ENCODE measurements around the gene TRPM7. TPM values are rescaled to one million over a fixed set of nuclear protein-coding genes. Genes with fewer than 3 reads are reported as not detected.
"Not testable (repeated sequence)": the region's sequence is repeated elsewhere in the genome, so short reads cannot be mapped to it uniquely, and the experiment has no call there.

The TRPM7 gene
- total RNA-seq, 1 donor from 2014 or later: 39.8 TPM

DNA sequence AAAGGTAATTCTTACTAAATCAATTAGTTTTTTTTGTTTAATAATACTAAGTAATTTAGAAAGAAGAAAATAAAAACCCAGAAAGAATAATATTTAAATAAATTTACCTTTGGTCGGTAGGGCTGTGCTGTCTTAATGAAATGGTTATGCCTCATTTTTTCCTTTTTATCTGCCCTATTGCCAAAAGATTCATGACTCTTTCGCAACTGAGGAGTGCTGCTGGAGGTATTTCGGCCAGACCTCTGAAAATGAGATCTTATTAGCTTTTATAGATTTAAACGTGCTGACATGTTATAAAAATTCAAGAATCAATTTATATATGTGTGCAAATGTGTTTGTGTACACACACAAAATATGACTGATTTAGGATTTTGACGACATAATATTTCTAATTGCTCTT is 73.0 kb downstream of the TRPM7 start:
- Mint-ChIP-seq H3K4me1 (ENCODE audit: low read depth) (no peaks in the 10 kb centered on the region), H3K27ac (no peak overlapping the region), H3K4me3 (ENCODE audit: low read depth) (no peak overlapping the region), H3K9me3 (ENCODE audit: low read depth) (no peaks in the 10 kb centered on the region), H3K36me3 (ENCODE audit: insufficient read depth) (peaks cover 6% of the 10 kb centered on the region), H3K27me3 (no peaks in the 10 kb centered on the region)
- TF ChIP-seq, protein P1, sequence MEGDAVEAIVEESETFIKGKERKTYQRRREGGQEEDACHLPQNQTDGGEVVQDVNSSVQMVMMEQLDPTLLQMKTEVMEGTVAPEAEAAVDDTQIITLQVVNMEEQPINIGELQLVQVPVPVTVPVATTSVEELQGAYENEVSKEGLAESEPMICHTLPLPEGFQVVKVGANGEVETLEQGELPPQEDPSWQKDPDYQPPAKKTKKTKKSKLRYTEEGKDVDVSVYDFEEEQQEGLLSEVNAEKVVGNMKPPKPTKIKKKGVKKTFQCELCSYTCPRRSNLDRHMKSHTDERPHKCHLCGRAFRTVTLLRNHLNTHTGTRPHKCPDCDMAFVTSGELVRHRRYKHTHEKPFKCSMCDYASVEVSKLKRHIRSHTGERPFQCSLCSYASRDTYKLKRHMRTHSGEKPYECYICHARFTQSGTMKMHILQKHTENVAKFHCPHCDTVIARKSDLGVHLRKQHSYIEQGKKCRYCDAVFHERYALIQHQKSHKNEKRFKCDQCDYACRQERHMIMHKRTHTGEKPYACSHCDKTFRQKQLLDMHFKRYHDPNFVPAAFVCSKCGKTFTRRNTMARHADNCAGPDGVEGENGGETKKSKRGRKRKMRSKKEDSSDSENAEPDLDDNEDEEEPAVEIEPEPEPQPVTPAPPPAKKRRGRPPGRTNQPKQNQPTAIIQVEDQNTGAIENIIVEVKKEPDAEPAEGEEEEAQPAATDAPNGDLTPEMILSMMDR (IDR thresholded peaks at IDR 0.05; ENCODE audit: unreplicated experiment): no peak
- no peak for DNase-seq (ENCODE audit: low spot score, unreplicated experiment)

DNA sequence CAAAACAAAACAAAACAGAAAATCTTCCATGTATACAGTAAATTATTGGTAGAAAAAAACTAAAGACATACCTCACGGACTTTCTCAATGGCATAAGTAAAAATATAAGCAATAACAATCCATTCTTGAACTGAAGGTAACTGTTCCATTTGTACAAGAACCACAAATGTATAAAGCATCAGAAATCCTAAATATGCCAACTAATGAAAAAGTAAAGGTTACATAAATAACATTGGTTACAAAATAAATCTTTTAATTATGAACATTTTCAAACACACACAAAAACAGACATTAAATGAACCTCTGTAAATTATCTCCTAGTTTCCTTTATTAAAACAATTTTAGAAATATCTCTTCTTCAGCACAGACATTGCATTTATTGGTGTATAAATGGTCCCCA is 79.5 kb downstream of the TRPM7 start:
- Mint-ChIP-seq H3K36me3 (ENCODE audit: insufficient read depth) (peaks cover 30% of the 10 kb centered on the region), H3K4me1 (ENCODE audit: low read depth) (no peaks in the 10 kb centered on the region), H3K27ac (no peak overlapping the region), H3K4me3 (ENCODE audit: low read depth) (no peak overlapping the region), H3K9me3 (ENCODE audit: low read depth) (peaks cover 3% of the 10 kb centered on the region), H3K27me3 (no peaks in the 10 kb centered on the region)
- TF ChIP-seq, protein P1 (IDR thresholded peaks at IDR 0.05; ENCODE audit: unreplicated experiment): no peak
- DNase-seq (ENCODE audit: low spot score, unreplicated experiment): no peak

GRCh38 chr15:50605462-50605861 is 81.1 kb downstream of the TRPM7 start:
- H3K27ac Mint-ChIP-seq: no peak overlapping the region
- peaks cover 3% of the 10 kb centered on the region for H3K9me3 Mint-ChIP-seq (ENCODE audit: low read depth)
- TF ChIP-seq, protein P1 (IDR thresholded peaks at IDR 0.05; ENCODE audit: unreplicated experiment): no peak
- DNase-seq (ENCODE audit: low spot score, unreplicated experiment): no peak
- no peaks in the 10 kb centered on the region for H3K4me1 Mint-ChIP-seq (ENCODE audit: low read depth)
- H3K36me3 Mint-ChIP-seq (ENCODE audit: insufficient read depth): peaks cover 30% of the 10 kb centered on the region
- H3K27me3 Mint-ChIP-seq: no peaks in the 10 kb centered on the region
- no peak overlapping the region for H3K4me3 Mint-ChIP-seq (ENCODE audit: low read depth)

GRCh38 chr15:50602028-50602427 is 84.6 kb downstream of the TRPM7 start:
- not testable (repeated sequence) for H3K27ac Mint-ChIP-seq; H3K27me3 Mint-ChIP-seq; H3K4me1 Mint-ChIP-seq (ENCODE audit: low read depth); H3K9me3 Mint-ChIP-seq (ENCODE audit: low read depth); H3K4me3 Mint-ChIP-seq (ENCODE audit: low read depth); DNase-seq (ENCODE audit: low spot score, unreplicated experiment)
- H3K36me3 Mint-ChIP-seq (ENCODE audit: insufficient read depth): peaks cover 28% of the 10 kb centered on the region

GRCh38 chr15:50594311-50594710 is 92.3 kb downstream of the TRPM7 start:
- H3K27me3 Mint-ChIP-seq: no peaks in the 10 kb centered on the region
- no peak for DNase-seq (ENCODE audit: low spot score, unreplicated experiment)
- no peaks in the 10 kb centered on the region for H3K9me3 Mint-ChIP-seq (ENCODE audit: low read depth)
- no peaks in the 10 kb centered on the region for H3K4me1 Mint-ChIP-seq (ENCODE audit: low read depth)
- H3K36me3 Mint-ChIP-seq (ENCODE audit: insufficient read depth): peaks cover 11% of the 10 kb centered on the region
- no peak overlapping the region for H3K27ac Mint-ChIP-seq
- H3K4me3 Mint-ChIP-seq (ENCODE audit: low read depth): no peak overlapping the region
- TF ChIP-seq, protein P1 (IDR thresholded peaks at IDR 0.05; ENCODE audit: unreplicated experiment): no peak

- TF ChIP-seq, protein P1 (IDR thresholded peaks at IDR 0.05; ENCODE audit: unreplicated experiment): no peak
- Mint-ChIP-seq H3K27me3 (no peaks in the 10 kb centered on the region), H3K36me3 (ENCODE audit: insufficient read depth) (peaks cover 13% of the 10 kb centered on the region), H3K9me3 (ENCODE audit: low read depth) (no peaks in the 10 kb centered on the region), H3K27ac (no peak overlapping the region), H3K4me3 (ENCODE audit: low read depth) (no peak overlapping the region), H3K4me1 (ENCODE audit: low read depth) (no peaks in the 10 kb centered on the region)
- DNase-seq (ENCODE audit: low spot score, unreplicated experiment): no peak
Measured at GRCh38 chr15:50593761-50594160, 92.8 kb downstream of the TRPM7 start.
